HEK293T (cell line): ENCODE measurements around the gene FETUB.

Source experiments
- BHLHE40 ChIP-seq: fragments of 450-650 bp; IDR thresholded peaks from 2 replicates; pipeline ENCODE4 v1.6.1; 2016; ENCODE audit warnings: mild to moderate bottlenecking, moderate library complexity, borderline replicate concordance
- CTBP1 ChIP-seq: fragments of 450-650 bp; IDR thresholded peaks from 2 replicates; pipeline ENCODE4 v1.6.1; 2016; ENCODE audit warnings: borderline replicate concordance
- FOXK2 ChIP-seq: fragments of 450-650 bp; IDR thresholded peaks from 2 replicates; pipeline ENCODE4 v1.6.1; 2016; ENCODE audit warnings: mild to moderate bottlenecking
- FOXM1 ChIP-seq: fragments of 450-650 bp; IDR thresholded peaks from 2 replicates; pipeline ENCODE4 v1.6.1; 2017; ENCODE audit warnings: mild to moderate bottlenecking, borderline replicate concordance
- SP1 ChIP-seq: fragments of 450-650 bp; IDR thresholded peaks from 2 replicates; pipeline ENCODE4 v1.6.1; 2017

DNA sequence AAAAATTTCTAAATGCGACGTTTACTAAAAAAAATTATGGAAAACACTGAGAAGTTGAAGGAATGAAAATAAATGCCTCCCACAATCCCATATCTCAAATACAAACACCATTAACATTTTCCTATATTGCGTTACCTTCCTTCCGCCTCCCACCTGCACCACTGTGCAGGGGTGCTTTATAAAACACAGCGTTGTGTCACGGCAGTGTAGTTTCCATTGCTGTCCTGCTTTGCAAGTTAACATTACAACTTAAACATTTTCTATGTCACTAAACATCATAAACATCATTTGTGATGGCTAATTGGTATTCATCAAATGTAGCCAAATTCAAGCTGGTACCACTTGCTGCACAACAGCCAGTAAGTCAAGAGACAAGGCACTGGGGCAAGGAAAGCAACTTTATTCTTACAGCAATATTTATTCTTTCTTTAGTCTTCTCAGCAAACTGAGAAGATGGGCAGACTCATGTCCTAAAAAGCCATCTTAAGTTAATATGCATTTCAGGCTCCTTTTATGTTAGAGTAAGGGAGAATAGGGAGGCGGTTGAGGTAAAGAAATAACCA, 12.3 kb upstream of the FETUB start:
- TF ChIP-seq FOXM1 (no peak), FOXK2 (no peak), SP1 (no peak), CTBP1 (no peak), BHLHE40 (no peak)
